IPS-20b (cell line): ENCODE results near the gene EGFR.

Source experiments
- H3K27ac ChIP-seq: one replicate; pipeline ENCODE4 v1.5.1; 2013; ENCODE audit warnings: low read length
- H3K27me3 ChIP-seq: 2 replicates; pipeline ENCODE4 v1.6.1; 2013; ENCODE audit warnings: mild to moderate bottlenecking, low read length, inconsistent platforms; ENCODE audit not compliant: insufficient read depth
- H3K36me3 ChIP-seq: 2 replicates; pipeline ENCODE4 v1.6.1; 2013; ENCODE audit warnings: low read depth, mild to moderate bottlenecking, inconsistent platforms, low read length, moderate library complexity; ENCODE audit not compliant: insufficient read depth
- H3K4me1 ChIP-seq: 2 replicates; pipeline ENCODE4 v1.6.1; 2013; ENCODE audit warnings: mild to moderate bottlenecking, control low read depth, inconsistent platforms, low read length, moderate library complexity; ENCODE audit not compliant: insufficient read depth
- H3K4me3 ChIP-seq: 2 replicates; pipeline ENCODE4 v1.5.1; 2013; ENCODE audit warnings: mild to moderate bottlenecking, low read length, inconsistent platforms
- H3K9ac ChIP-seq: 2 replicates; pipeline ENCODE4 v1.6.1; 2013; ENCODE audit warnings: low read depth, mild to moderate bottlenecking, inconsistent platforms, low read length, moderate library complexity
- H3K9me3 ChIP-seq: 2 replicates; pipeline ENCODE4 v1.6.1; 2013; ENCODE audit warnings: mild to moderate bottlenecking, low read depth, low read length, inconsistent platforms; ENCODE audit not compliant: insufficient read depth

Gene EGFR

GRCh38 chr7:55044791-55045190 lies 26.0 kb downstream of the EGFR start:
- Histone ChIP-seq H3K27me3 (no peaks in the 10 kb centered on the region), H3K9ac (no peak overlapping the region), H3K9me3 (no peaks in the 10 kb centered on the region), H3K36me3 (no peaks in the 10 kb centered on the region), H3K4me3 (no peak overlapping the region), H3K4me1 (peaks cover 3% of the 10 kb centered on the region; the same call in 1 of the 2 replicates), H3K27ac (no peak overlapping the region)

GRCh38 chr7:55046582-55047342 lies 27.9 kb downstream of the EGFR start:
- Histone ChIP-seq H3K27ac (no peak overlapping the region), H3K27me3 (no peaks in the 10 kb centered on the region), H3K36me3 (no peaks in the 10 kb centered on the region), H3K9ac (no peak overlapping the region), H3K4me1 (peaks cover 3% of the 10 kb centered on the region; the same call in 1 of the 2 replicates), H3K4me3 (no peak overlapping the region), H3K9me3 (no peaks in the 10 kb centered on the region)

- no peak overlapping the region for H3K27ac ChIP-seq
- H3K27me3 ChIP-seq = no peaks in the 10 kb centered on the region
- no peak overlapping the region for H3K9ac ChIP-seq
These were observed 29.5 kb downstream of the EGFR start for GRCh38 chr7:55048221-55048859.

GRCh38 chr7:55050281-55050680 lies 31.5 kb downstream of the EGFR start:
- Histone ChIP-seq H3K9ac (no peak overlapping the region), H3K4me1 (no peaks in the 10 kb centered on the region; the same call in 1 of the 2 replicates), H3K9me3 (no peaks in the 10 kb centered on the region), H3K27me3 (no peaks in the 10 kb centered on the region), H3K27ac (no peak overlapping the region), H3K36me3 (no peaks in the 10 kb centered on the region), H3K4me3 (no peak overlapping the region)

More at GRCh38 chr7:55048221-55048859, 29.5 kb downstream of the EGFR start:
- Histone ChIP-seq H3K4me3 (no peak overlapping the region), H3K36me3 (no peaks in the 10 kb centered on the region), H3K4me1 (peaks cover 3% of the 10 kb centered on the region; the same call in 1 of the 2 replicates), H3K9me3 (no peaks in the 10 kb centered on the region)

GRCh38 chr7:55052081-55052480 lies 33.3 kb downstream of the EGFR start:
- Histone ChIP-seq H3K27ac (no peak overlapping the region), H3K9me3 (no peaks in the 10 kb centered on the region), H3K27me3 (no peaks in the 10 kb centered on the region), H3K9ac (no peak overlapping the region), H3K4me1 (no peaks in the 10 kb centered on the region; the same call in 1 of the 2 replicates), H3K4me3 (no peak overlapping the region), H3K36me3 (no peaks in the 10 kb centered on the region)

GRCh38 chr7:55052741-55053427 lies 34.1 kb downstream of the EGFR start:
- Histone ChIP-seq H3K9ac (no peak overlapping the region), H3K27ac (no peak overlapping the region), H3K9me3 (no peaks in the 10 kb centered on the region), H3K36me3 (no peaks in the 10 kb centered on the region), H3K27me3 (no peaks in the 10 kb centered on the region), H3K4me1 (no peaks in the 10 kb centered on the region; the same call in 1 of the 2 replicates), H3K4me3 (no peak overlapping the region)

GRCh38 chr7:55053651-55054571 lies 35.1 kb downstream of the EGFR start:
- no peak overlapping the region for H3K9ac ChIP-seq
- no peaks in the 10 kb centered on the region for H3K36me3 ChIP-seq
- H3K4me1 ChIP-seq = no peaks in the 10 kb centered on the region; the same call in 1 of the 2 replicates
- no peak overlapping the region for H3K27ac ChIP-seq
- H3K27me3 ChIP-seq = no peaks in the 10 kb centered on the region
- H3K4me3 ChIP-seq = no peak overlapping the region
- no peaks in the 10 kb centered on the region for H3K9me3 ChIP-seq

- H3K27me3 ChIP-seq = no peaks in the 10 kb centered on the region
- H3K27ac ChIP-seq = no peak overlapping the region
- H3K9ac ChIP-seq = no peak overlapping the region
- no peaks in the 10 kb centered on the region for H3K9me3 ChIP-seq
- H3K4me3 ChIP-seq = no peak overlapping the region
- H3K36me3 ChIP-seq = no peaks in the 10 kb centered on the region
- H3K4me1 ChIP-seq = no peaks in the 10 kb centered on the region; the same call in 1 of the 2 replicates
These were observed 35.9 kb downstream of the EGFR start for GRCh38 chr7:55054758-55055157.

GRCh38 chr7:55055479-55055878 lies 36.7 kb downstream of the EGFR start:
- Histone ChIP-seq H3K4me3 (no peak overlapping the region), H3K27ac (no peak overlapping the region), H3K36me3 (no peaks in the 10 kb centered on the region), H3K9ac (no peak overlapping the region), H3K27me3 (no peaks in the 10 kb centered on the region), H3K9me3 (no peaks in the 10 kb centered on the region), H3K4me1 (no peaks in the 10 kb centered on the region; the same call in 1 of the 2 replicates)

GRCh38 chr7:55056068-55056467 lies 37.3 kb downstream of the EGFR start:
- no peak overlapping the region for H3K27ac ChIP-seq
- H3K27me3 ChIP-seq = no peaks in the 10 kb centered on the region
- H3K9me3 ChIP-seq = no peaks in the 10 kb centered on the region
- no peak overlapping the region for H3K9ac ChIP-seq
- no peak overlapping the region for H3K4me3 ChIP-seq
- no peaks in the 10 kb centered on the region for H3K36me3 ChIP-seq
- no peaks in the 10 kb centered on the region; the same call in 1 of the 2 replicates for H3K4me1 ChIP-seq
